PC-3 (cell line): ENCODE measurements around the gene SERPINE2. TPM values are rescaled to one million over a fixed set of nuclear protein-coding genes. Genes with fewer than 3 reads are reported as not detected.

ENCODE experiments used
- ATAC-seq: fragments of 200-7000 bp; cut with Tn5 transposase; 2 replicates; pipeline ENCODE4 v1.9.1; 2020; ENCODE audit warnings: mild to moderate bottlenecking, moderate library complexity
- BruUV-seq: library from RNA; stranded (reverse); fragments of 400-500 nt; replicated peaks from 2 replicates; lab custom pipeline; 2021; lab: Mats Ljungman, UMichigan
- CTCF ChIA-PET: fragments of 300-600 bp; sonication (Branson Sonifier 250); formaldehyde crosslinking; loops from one replicate; lab custom pipeline; 2022; ENCODE audit warnings: antibody characterized with exemption; lab: Charles Lee
- POLR2A ChIA-PET: fragments of 300-600 bp; sonication (Branson Sonifier 250); formaldehyde crosslinking; loops from one replicate; lab custom pipeline; 2022; ENCODE audit warnings: antibody characterized with exemption; ENCODE audit not compliant: unreplicated experiment; lab: Charles Lee
- DNase-seq: peaks from one replicate; pipeline ENCODE4 v3.0.0-alpha.2; 2015
- H2AFZ ChIP-seq: fragments of 300-600 bp; sonication (generic); 2 replicates; pipeline ENCODE4 v1.6.0; 2016; ENCODE audit warnings: antibody characterized with exemption, low read length
- H3F3A ChIP-seq: fragments of 300-600 bp; sonication (generic); one replicate; pipeline ENCODE4 v1.6.0; 2017; ENCODE audit warnings: antibody characterized with exemption, low read length, control low read depth, mild to moderate bottlenecking; ENCODE audit not compliant: unreplicated experiment
- H3K27ac ChIP-seq: fragments of 300-600 bp; sonication (generic); 2 replicates; pipeline ENCODE4 v1.5.1; 2016; ENCODE audit warnings: mild to moderate bottlenecking, low read length
- H3K27me3 ChIP-seq: fragments of 300-600 bp; sonication (generic); 2 replicates; pipeline ENCODE4 v1.6.1; 2016; ENCODE audit warnings: low read length, mixed read lengths
- H3K36me3 ChIP-seq: fragments of 300-600 bp; sonication (generic); 2 replicates; pipeline ENCODE4 v1.6.1; 2016; ENCODE audit warnings: low read depth, mixed run types, low read length, mixed read lengths
- H3K4me1 ChIP-seq: fragments of 300-600 bp; sonication (generic); 2 replicates; pipeline ENCODE4 v1.5.1; 2016; ENCODE audit warnings: low read length; ENCODE audit not compliant: insufficient read depth
- H3K4me2 ChIP-seq: fragments of 300-600 bp; sonication (generic); 2 replicates; pipeline ENCODE4 v1.6.0; 2016; ENCODE audit warnings: low read length
- H3K4me3 ChIP-seq: fragments of 300-600 bp; sonication (generic); 2 replicates; pipeline ENCODE4 v1.5.1; 2016; ENCODE audit warnings: mild to moderate bottlenecking, low read length, mixed read lengths
- H3K79me2 ChIP-seq: fragments of 300-600 bp; sonication (generic); 2 replicates; pipeline ENCODE4 v1.6.1; 2017; ENCODE audit warnings: low read length, mixed read lengths
- H3K9ac ChIP-seq: fragments of 300-600 bp; sonication (generic); 2 replicates; pipeline ENCODE4 v1.6.0; 2016; ENCODE audit warnings: mild to moderate bottlenecking, low read length
- H3K9me2 ChIP-seq: fragments of 300-600 bp; sonication (generic); replicated peaks from 2 replicates; pipeline ENCODE4 v1.6.1; 2016; ENCODE audit warnings: mixed run types, low read length, mixed read lengths
- H3K9me3 ChIP-seq: fragments of 300-600 bp; sonication (generic); 2 replicates; pipeline ENCODE4 v1.6.1; 2016; ENCODE audit warnings: low read length, mixed read lengths
- H4K20me1 ChIP-seq: fragments of 300-600 bp; sonication (generic); 2 replicates; pipeline ENCODE4 v1.6.1; 2016; ENCODE audit warnings: low read length, mixed read lengths
- EZH2 ChIP-seq: fragments of 300-600 bp; sonication (generic); IDR thresholded peaks from one replicate; pipeline ENCODE4 v1.6.1; 2017; ENCODE audit warnings: antibody characterized with exemption, mild to moderate bottlenecking, low read length; ENCODE audit not compliant: unreplicated experiment
- EZH2phosphoT487 ChIP-seq: fragments of 300-600 bp; sonication (generic); IDR thresholded peaks from 2 replicates; pipeline ENCODE4 v1.6.1; 2018; ENCODE audit warnings: mild to moderate bottlenecking, antibody characterized with exemption, low read length, borderline replicate concordance
- intact Hi-C: fragments of 100-400 bp; cut with micrococcal nuclease; formaldehyde crosslinking; loops from 2 replicates; pipeline ENCODE4 v1.9.0; 2023
- total RNA-seq: library from RNA; depleted of rRNA; stranded (reverse); fragments of >200 nt; gene quantifications from 2 replicates; pipeline ENCODE4 v1.2.3, GENCODE V29; 2014
- TF ChIP-seq, protein P1 (sequence below): fragments of 300-600 bp; sonication (generic); conservative IDR thresholded peaks from 2 replicates; pipeline ENCODE4 v1.5.1; 2017; ENCODE audit warnings: antibody characterized with exemption, low read depth, mild to moderate bottlenecking, low read length

Gene SERPINE2
- total RNA-seq, 1 experiment from 2014 or later, result 17.1 TPM

DNA sequence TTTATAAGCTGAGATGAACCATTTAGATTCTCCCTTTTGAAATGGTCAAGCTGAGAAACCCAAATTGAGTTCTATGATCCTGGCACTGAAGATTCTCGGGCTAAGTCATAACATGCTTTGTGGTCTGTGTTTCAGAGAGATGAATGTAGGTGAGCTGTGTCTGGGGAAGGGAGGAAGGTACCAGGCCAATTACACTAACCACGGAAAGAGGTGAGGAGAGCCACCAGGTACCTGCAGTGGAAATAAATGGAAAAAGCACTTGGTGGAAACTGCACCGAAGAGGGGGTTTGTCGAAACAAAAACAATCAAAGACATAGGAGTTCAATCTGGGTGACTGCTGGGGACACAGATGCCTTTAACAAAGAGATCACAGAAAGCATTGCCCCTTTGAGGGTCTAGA is 82.8 kb downstream of the SERPINE2 start:
- DNase-seq (no peak), ATAC-seq (no peak)
- Histone ChIP-seq H3K4me3 (peak overlapping the region; percentile 90), H3K9me3 (no peaks in the 10 kb centered on the region), H3K4me1 (peaks cover 33% of the 10 kb centered on the region), H3K9ac (no peak overlapping the region), H3K9me2 (no peaks in the 10 kb centered on the region), H2AFZ (no peak overlapping the region), H4K20me1 (peaks cover 7% of the 10 kb centered on the region; the same call in 1 of the 2 replicates), H3F3A (no peaks in the 10 kb centered on the region), H3K27me3 (no peaks in the 10 kb centered on the region), H3K79me2 (peaks cover 41% of the 10 kb centered on the region), H3K27ac (no peak overlapping the region), H3K4me2 (peak overlapping the region; percentile 78), H3K36me3 (peaks cover 16% of the 10 kb centered on the region)
- POLR2A ChIA-PET, result no interaction called here
- TF ChIP-seq, protein P1, sequence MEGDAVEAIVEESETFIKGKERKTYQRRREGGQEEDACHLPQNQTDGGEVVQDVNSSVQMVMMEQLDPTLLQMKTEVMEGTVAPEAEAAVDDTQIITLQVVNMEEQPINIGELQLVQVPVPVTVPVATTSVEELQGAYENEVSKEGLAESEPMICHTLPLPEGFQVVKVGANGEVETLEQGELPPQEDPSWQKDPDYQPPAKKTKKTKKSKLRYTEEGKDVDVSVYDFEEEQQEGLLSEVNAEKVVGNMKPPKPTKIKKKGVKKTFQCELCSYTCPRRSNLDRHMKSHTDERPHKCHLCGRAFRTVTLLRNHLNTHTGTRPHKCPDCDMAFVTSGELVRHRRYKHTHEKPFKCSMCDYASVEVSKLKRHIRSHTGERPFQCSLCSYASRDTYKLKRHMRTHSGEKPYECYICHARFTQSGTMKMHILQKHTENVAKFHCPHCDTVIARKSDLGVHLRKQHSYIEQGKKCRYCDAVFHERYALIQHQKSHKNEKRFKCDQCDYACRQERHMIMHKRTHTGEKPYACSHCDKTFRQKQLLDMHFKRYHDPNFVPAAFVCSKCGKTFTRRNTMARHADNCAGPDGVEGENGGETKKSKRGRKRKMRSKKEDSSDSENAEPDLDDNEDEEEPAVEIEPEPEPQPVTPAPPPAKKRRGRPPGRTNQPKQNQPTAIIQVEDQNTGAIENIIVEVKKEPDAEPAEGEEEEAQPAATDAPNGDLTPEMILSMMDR, result no peak
- TF ChIP-seq EZH2 (no peak), EZH2phosphoT487 (no peak)
- CTCF ChIA-PET, result no interaction called here
- no TSS peak for BruUV-seq
- intact Hi-C loops, result loop anchor here (5.0 kb wide), 1 partner anchor 194 kb away; no protein-coding TSS in a partner anchor

DNA sequence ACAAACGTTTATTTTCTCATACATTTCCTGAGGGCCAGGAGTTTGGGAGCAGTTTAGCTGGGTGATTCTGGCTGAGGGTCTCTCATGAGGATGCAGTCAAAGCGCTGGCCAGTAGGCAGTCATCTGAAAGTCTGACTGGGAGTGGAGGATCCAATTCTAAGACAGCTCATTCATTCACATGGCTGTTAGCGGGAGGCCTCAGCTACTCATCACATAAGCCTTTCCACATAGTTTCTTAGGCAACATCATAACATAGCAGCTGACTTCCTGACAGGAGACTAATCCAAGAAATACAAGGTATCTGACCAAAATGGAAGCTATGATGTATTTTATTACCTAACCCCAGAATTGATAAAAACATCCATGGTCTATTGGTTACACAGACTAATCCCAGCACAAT is 84.7 kb downstream of the SERPINE2 start:
- no peak overlapping the region for H3K4me2 ChIP-seq
- ChIA-PET CTCF (no interaction called here), POLR2A (no interaction called here)
- H2AFZ ChIP-seq, result no peak overlapping the region
- H3K9me3 ChIP-seq, result no peaks in the 10 kb centered on the region
- no peaks in the 10 kb centered on the region for H3F3A ChIP-seq
- no peak for ATAC-seq
- DNase-seq, result no peak
- no peak overlapping the region for H3K27ac ChIP-seq
- TF ChIP-seq EZH2 (no peak), EZH2phosphoT487 (no peak)
- TF ChIP-seq, protein P1, result no peak
- no peaks in the 10 kb centered on the region for H3K9me2 ChIP-seq
- H4K20me1 ChIP-seq, result no peaks in the 10 kb centered on the region
- peaks cover 22% of the 10 kb centered on the region for H3K79me2 ChIP-seq
- no peak overlapping the region for H3K4me3 ChIP-seq
- no peaks in the 10 kb centered on the region for H3K36me3 ChIP-seq
- no TSS peak for BruUV-seq
- no peak overlapping the region for H3K9ac ChIP-seq
- H3K27me3 ChIP-seq, result no peaks in the 10 kb centered on the region
- intact Hi-C loops, result no loop called here
- H3K4me1 ChIP-seq, result peaks cover 16% of the 10 kb centered on the region

DNA sequence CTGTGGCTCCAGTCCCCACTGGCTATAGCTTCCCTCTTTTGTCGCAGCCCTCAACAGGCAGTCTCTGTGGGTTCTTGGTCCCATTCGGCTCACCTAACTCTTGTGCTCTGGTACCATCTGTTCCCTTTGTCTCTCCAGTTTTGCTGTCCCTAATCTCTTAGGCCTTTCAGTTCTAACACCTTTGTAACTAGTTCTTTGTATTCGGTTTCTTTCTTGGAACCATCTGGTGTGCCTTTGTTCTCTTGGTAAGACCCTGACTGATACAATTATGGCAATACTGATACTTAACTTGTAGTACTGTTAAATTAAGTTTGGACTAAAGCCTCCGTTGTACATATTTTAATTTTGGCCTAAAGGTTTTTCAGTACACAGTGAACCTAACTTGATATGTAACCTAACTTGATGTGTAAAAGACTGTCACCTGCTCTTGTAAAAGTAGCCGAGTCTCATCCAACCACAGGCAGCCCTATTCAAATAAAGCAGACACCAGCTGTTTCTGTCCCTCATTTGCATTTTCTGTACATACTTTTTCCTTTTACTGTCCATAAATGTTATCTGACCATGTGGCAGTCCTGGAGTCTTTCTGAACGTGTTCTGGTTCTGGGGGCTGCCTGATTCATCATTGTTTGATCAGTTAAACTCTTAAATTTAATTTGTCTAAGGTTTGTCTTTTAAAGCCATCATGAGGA is 86.7 kb downstream of the SERPINE2 start:
- BruUV-seq, result no TSS peak
- H4K20me1 ChIP-seq, result no peaks in the 10 kb centered on the region
- H3K4me2 ChIP-seq, result no peak overlapping the region
- CTCF ChIA-PET, result no interaction called here
- TF ChIP-seq, protein P1, result no peak
- TF ChIP-seq EZH2 (no peak), EZH2phosphoT487 (no peak)
- H2AFZ ChIP-seq, result no peak overlapping the region
- no peak for ATAC-seq
- H3K4me3 ChIP-seq, result no peak overlapping the region
- peaks cover 2% of the 10 kb centered on the region for H3K79me2 ChIP-seq
- peaks cover 5% of the 10 kb centered on the region; the same call in 1 of the 2 replicates for H3K4me1 ChIP-seq
- H3K27me3 ChIP-seq, result no peaks in the 10 kb centered on the region
- H3F3A ChIP-seq, result no peaks in the 10 kb centered on the region
- H3K9me2 ChIP-seq, result no peaks in the 10 kb centered on the region
- intact Hi-C loops, result no loop called here
- POLR2A ChIA-PET, result no interaction called here
- no peaks in the 10 kb centered on the region for H3K36me3 ChIP-seq
- no peak overlapping the region for H3K9ac ChIP-seq
- H3K27ac ChIP-seq, result no peak overlapping the region
- no peaks in the 10 kb centered on the region for H3K9me3 ChIP-seq
- no peak for DNase-seq
